HG03521 (cell line): Measurements from ENCODE around the gene ACVRL1.

ENCODE experiments used
- ATAC-seq: cut with Tn5 transposase; IDR thresholded peaks from one replicate; pipeline ENCODE4 v1.9.1; 2021; ENCODE audit warnings: mild to moderate bottlenecking, moderate library complexity; ENCODE audit not compliant: unreplicated experiment

ACVRL1 gene

GRCh38 chr12:51907083-51907855 is at the start of gene ACVRL1:
Gene ACVRL1 (plus strand): TSS chr12:51907504. CDS start chr12:51912475, 4,971 bp downstream.
- no peak for ATAC-seq

DNA sequence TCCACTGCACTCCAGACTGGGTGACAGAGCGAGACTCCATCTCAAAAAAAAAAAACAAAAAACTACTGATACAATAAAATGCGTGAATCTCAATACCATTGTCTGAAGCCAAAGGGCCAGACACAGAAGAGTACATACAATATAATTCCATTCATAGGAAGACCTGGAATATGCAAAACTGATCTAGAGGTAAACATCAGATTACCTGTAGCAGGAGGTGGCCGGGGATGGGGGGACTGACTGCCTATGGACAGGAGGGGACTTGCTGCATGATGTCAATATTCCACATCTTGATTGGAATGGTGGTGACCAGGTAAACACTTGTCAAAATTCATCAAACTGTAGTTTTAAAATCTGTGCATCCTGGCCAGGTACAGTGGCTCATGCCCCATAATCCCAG is 46.3 kb upstream of the ACVRL1 start:
- no peak for ATAC-seq

GRCh38 chr12:51862947-51863346 is 44.4 kb upstream of the ACVRL1 start:
- ATAC-seq: no peak

- no peak for ATAC-seq
Measured at GRCh38 chr12:51863363-51863932, 43.9 kb upstream of the ACVRL1 start.

DNA sequence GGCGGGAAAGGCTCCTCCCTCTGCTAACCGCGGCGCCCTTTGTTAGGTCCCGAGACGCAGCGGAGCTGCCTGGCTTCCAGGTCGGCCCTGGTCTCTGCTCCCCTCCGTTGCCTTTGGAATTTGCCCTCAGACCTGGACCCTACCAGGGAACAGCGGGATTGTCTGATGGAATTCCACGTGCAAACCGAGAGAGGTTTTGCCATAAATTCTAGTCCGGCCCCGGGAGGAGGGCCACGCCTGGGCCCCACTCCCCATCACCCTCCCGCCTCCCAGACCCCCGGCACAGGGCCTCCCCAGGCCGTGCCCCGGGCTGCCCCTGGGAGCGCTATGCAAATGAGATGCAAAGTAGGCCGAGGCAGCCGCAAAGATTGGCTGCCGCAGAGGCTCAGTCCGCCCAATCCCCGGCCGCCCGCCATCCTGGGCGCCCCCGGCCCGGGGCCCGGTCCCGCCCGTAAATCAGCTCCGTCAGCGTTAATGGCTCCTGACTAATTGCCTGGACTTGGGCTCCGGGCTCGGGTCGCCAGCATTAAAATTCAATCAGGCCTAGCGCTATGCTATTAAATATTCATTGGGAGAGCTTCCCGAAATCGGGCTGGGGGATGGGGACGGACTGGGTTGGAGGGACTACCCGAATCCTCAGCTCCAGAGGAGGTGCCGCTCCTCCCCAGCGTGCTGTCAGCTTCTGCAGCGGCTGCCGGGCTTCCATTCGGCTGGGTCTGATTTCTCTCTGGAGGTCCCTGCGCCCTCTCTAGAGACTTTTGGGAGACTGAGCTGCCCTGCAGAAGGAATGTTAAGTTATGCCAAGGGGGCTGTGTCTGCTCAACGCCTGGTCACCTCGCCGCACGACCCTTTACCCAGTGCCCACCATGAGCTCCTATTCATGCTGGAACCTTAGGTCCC is 43.1 kb upstream of the ACVRL1 start:
- ATAC-seq: no peak

- ATAC-seq: no peak
Measured at GRCh38 chr12:51864833-51865670, 42.3 kb upstream of the ACVRL1 start.

GRCh38 chr12:51865757-51866270 is 41.5 kb upstream of the ACVRL1 start:
- ATAC-seq: no peak

DNA sequence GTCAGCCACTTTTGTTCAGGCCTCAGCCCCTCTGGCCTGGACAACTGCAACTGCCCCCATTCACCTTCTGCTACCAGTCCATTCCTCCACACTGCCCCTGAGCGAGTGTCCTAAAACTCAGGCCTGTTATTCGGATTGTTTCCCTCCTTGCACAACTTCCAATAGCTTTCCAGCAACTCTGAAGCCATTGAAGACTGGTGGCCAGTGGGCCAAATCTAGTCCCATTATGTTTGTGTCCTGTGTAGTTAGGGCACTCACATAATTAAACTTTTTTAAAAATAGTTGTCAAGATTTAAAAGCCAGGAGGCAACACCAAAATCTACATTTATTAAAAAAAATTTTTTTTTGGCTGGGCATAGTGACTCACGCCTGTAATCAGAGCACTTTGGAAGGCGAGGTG is 41.0 kb upstream of the ACVRL1 start:
- no peak for ATAC-seq

DNA sequence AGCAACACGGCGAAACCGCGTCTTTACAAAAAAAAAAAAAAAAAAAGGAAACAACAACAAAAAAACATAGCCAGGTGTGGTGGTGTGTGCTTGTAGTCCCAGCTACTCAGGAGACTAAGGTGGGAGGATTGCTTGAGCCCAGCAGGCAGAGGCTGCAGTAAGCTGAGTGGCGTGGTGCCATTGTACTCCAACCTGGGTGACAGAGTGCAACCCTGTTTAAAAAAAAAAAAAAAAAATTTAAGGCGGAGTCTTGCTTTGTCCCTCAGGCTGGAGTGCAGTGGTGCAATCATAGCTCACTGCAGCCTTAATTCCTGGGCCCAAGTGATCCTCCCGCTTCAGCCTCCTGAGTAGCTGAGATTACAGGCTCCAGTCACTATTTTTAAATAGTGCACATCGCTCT is 40.5 kb upstream of the ACVRL1 start:
- ATAC-seq: no peak

DNA sequence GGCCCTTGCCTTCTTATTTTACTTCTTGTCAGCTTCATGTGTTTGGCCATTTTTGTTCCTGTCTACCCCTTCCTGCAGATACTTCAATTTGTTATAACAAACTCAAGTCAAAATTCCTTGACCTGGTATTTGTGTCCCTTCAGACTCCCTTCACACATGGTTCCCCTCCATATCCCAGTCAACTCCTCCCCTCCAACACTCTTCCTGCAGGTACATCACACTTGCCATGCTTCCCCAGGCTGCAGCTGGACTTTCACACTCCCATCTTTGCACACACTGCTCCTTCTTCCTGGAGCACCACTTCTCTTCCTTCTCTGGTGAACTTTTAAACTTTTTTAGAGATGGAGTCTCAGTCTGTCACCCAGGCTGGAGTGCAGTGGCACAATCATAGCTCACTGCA is 39.9 kb upstream of the ACVRL1 start:
- no peak for ATAC-seq

DNA sequence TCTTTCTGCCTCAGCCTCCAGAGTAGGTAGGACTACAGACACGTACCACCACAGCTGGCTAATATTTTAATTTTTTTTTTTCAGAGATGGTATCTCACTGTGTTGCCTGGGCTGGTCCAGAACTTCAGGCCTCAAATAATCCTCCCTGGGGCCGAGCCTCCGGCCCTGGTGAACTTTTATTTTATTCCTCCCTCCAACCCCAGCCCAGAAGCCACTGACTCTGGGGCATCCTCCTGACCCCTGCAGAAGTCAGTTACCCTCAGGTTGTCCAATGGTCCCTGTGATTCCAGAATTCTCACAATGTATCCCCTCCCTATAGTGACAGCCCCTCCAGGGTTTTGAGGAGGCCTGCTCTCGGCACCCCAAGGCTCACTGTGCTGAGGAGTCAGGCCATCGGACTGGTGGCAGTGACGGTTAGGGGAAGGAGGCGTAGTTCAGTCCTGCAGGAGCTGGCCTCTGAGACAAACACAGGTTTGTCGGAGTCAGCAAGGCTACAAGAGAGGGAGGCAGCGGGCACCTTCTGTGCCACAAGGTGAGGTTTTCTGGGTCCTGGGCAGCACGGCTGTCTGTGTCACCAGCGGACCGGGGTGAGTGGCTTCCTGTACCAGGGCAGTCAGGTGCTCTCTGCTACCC is 39.4 kb upstream of the ACVRL1 start:
- ATAC-seq: no peak

DNA sequence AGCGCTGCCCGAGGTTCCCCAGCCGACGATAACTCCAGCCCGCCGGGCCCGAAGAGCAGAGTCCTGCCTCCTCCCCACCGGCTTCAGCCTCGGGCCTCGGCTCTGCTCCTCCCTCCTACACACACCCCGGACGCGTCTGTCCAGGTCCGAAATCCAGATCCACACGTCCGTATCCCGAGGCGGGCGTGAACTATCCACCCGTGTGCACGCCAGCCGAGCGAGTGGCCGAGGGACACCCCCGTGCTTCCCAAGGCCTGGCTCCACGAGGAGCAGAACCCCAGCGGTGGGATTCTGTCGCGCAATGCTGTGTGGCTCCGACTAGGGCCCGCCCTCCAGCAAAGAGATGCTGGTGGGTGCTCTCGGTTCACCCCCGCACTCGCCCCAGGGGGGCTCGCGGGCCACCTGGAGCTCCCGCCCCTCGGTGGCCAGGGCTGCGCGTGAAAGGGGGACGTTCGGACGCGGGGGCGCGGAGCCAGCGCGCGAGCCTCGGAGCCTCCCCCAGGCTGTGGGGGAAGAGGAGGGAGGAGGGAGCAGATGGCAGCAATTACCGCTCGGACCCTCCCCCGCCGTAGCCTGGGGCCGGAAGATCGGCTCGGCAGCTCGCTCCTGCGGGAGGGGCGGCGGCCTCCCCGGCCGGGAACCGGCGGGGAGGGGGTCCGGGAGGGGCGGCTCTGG is 38.3 kb upstream of the ACVRL1 start:
- no peak for ATAC-seq

GRCh38 chr12:51869496-51869865 is 37.8 kb upstream of the ACVRL1 start:
- ATAC-seq: no peak

DNA sequence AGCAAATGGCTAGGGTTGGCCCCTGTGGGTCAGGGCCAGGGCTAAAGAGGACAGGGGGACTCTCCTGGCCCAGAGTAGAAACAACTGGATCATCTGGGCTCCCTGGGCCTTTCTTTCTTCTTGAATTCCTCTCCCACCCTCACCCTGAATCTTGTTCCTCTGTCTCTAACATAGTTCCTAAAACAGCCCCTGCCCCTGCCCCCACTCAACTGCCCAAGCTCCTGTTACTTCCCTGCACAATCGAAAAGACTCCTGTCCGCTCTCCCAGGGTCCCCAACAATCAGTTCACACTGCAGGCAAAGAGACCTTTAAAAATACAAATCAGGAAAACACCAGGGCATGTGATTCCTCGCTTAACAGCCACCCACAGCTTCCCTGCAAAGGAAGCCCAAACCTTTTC is 37.4 kb upstream of the ACVRL1 start:
- ATAC-seq: no peak

GRCh38 chr12:51870504-51870903 is 36.8 kb upstream of the ACVRL1 start:
- no peak for ATAC-seq

DNA sequence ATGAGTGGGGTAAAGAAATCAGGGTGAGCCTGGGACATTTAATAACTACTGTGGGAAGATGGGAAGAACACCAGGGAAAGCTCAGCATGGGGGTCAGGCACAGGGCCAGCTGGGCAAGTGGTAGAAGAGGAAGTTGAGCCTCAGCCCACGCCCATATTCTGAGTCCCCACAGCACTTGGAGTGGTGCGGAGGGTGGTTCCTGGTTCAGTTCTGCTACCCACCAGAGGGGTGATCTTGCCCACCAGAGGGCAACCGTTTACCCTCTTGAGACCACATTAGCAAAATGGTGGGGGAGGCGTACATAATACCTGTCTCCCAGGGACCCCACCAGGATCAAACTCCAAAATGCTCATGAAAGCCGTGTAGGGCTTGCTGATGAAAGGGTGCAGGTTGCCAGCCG is 36.2 kb upstream of the ACVRL1 start:
- ATAC-seq: no peak

GRCh38 chr12:51871918-51872688 is 35.2 kb upstream of the ACVRL1 start:
- ATAC-seq: no peak

DNA sequence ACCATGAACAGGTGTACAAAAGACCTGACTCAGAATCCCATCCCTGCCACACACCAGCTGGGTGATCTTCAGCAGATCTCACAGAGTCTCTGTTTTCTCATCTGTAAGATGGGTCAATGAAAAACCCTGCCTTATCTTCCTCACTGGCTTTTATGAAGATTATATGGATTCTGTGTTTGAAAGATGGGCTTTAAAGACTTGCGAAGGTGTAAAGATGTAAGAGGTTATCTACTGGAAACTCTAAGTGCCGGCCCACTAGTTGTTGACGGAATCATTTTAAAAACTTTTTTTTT is 34.7 kb upstream of the ACVRL1 start:
- ATAC-seq: no peak
